Measurements from ENCODE around the gene CRYBA2. TPM values are rescaled to one million over a fixed set of nuclear protein-coding genes. Genes with fewer than 3 reads are reported as not detected.

Gene CRYBA2
- total RNA-seq, 1 experiment from 2014 or later, result not detected

DNA sequence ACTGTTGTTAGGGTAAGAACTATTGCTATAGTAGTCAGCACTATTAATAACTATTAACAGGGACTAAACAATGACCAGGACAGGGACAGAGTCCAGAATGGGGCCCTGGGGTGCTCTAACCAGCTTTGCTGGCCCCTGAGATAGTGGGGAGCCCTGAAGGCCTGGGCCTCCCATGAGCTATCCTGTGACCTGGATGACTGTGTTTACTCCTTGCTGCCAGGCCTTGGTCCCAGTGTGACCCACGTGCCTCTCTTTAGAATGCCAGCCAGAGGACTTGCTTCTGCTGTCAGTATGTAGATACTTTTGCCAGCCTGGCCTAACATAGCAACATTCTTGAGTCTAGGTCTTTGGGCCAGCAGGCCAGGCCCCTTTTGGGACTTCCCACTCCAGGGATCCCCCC, 22.3 kb downstream of the CRYBA2 start:
- in situ Hi-C loops (cut with HindIII; ENCODE audit: low pct_unique_long_range_greater_than_20kb, low sequenced_read_pairs) (no loop called here), intact Hi-C loops (cut with micrococcal nuclease; ENCODE audit: unreplicated experiment) (no loop called here)
- H3K4me1 ChIP-seq (ENCODE audit: control insufficient read depth, insufficient read depth, low read length), result no peaks in the 10 kb centered on the region
- ChIA-PET CTCF (no interaction called here), POLR2A (no interaction called here)
- no peak overlapping the region for H3K4me3 ChIP-seq (ENCODE audit: low read depth in 2 of 2, low read length in 2 of 2)
- BruUV-seq (replicated peaks), result no TSS peak
- no peaks in the 10 kb centered on the region for H3K36me3 ChIP-seq (ENCODE audit: control insufficient read depth, insufficient read depth, low read length)
- peaks cover 7% of the 10 kb centered on the region for H3K27me3 ChIP-seq (ENCODE audit: control insufficient read depth, insufficient read depth, low read length)
- DNase-seq (ENCODE audit: low read depth, low spot score) (no peak), ATAC-seq (no peak)
- no peaks in the 10 kb centered on the region for H3K9me3 ChIP-seq (ENCODE audit: control insufficient read depth, insufficient read depth, low read depth, low read length)
- H3K27ac ChIP-seq (ENCODE audit: low read length), result no peak overlapping the region
- TF ChIP-seq, protein P1, sequence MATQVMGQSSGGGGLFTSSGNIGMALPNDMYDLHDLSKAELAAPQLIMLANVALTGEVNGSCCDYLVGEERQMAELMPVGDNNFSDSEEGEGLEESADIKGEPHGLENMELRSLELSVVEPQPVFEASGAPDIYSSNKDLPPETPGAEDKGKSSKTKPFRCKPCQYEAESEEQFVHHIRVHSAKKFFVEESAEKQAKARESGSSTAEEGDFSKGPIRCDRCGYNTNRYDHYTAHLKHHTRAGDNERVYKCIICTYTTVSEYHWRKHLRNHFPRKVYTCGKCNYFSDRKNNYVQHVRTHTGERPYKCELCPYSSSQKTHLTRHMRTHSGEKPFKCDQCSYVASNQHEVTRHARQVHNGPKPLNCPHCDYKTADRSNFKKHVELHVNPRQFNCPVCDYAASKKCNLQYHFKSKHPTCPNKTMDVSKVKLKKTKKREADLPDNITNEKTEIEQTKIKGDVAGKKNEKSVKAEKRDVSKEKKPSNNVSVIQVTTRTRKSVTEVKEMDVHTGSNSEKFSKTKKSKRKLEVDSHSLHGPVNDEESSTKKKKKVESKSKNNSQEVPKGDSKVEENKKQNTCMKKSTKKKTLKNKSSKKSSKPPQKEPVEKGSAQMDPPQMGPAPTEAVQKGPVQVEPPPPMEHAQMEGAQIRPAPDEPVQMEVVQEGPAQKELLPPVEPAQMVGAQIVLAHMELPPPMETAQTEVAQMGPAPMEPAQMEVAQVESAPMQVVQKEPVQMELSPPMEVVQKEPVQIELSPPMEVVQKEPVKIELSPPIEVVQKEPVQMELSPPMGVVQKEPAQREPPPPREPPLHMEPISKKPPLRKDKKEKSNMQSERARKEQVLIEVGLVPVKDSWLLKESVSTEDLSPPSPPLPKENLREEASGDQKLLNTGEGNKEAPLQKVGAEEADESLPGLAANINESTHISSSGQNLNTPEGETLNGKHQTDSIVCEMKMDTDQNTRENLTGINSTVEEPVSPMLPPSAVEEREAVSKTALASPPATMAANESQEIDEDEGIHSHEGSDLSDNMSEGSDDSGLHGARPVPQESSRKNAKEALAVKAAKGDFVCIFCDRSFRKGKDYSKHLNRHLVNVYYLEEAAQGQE (IDR thresholded peaks at IDR 0.05; ENCODE audit: insufficient read depth in 1 of 2, low read depth in 2 of 2, low read length in 1 of 2), result no peak
- TF ChIP-seq TCF7L2 (IDR thresholded peaks at IDR 0.05; ENCODE audit: low read depth, low read length), result no peak
- TF ChIP-seq POLR2AphosphoS5 (IDR thresholded peaks at IDR 0.05; ENCODE audit: low read depth, low read length), result no peak
- TF ChIP-seq SIN3A (IDR thresholded peaks at IDR 0.05; ENCODE audit: borderline replicate concordance, insufficient read depth, low read depth, low read length), result no peak
- TF ChIP-seq, protein P2, sequence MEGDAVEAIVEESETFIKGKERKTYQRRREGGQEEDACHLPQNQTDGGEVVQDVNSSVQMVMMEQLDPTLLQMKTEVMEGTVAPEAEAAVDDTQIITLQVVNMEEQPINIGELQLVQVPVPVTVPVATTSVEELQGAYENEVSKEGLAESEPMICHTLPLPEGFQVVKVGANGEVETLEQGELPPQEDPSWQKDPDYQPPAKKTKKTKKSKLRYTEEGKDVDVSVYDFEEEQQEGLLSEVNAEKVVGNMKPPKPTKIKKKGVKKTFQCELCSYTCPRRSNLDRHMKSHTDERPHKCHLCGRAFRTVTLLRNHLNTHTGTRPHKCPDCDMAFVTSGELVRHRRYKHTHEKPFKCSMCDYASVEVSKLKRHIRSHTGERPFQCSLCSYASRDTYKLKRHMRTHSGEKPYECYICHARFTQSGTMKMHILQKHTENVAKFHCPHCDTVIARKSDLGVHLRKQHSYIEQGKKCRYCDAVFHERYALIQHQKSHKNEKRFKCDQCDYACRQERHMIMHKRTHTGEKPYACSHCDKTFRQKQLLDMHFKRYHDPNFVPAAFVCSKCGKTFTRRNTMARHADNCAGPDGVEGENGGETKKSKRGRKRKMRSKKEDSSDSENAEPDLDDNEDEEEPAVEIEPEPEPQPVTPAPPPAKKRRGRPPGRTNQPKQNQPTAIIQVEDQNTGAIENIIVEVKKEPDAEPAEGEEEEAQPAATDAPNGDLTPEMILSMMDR (IDR thresholded peaks at IDR 0.05), result no peak

DNA sequence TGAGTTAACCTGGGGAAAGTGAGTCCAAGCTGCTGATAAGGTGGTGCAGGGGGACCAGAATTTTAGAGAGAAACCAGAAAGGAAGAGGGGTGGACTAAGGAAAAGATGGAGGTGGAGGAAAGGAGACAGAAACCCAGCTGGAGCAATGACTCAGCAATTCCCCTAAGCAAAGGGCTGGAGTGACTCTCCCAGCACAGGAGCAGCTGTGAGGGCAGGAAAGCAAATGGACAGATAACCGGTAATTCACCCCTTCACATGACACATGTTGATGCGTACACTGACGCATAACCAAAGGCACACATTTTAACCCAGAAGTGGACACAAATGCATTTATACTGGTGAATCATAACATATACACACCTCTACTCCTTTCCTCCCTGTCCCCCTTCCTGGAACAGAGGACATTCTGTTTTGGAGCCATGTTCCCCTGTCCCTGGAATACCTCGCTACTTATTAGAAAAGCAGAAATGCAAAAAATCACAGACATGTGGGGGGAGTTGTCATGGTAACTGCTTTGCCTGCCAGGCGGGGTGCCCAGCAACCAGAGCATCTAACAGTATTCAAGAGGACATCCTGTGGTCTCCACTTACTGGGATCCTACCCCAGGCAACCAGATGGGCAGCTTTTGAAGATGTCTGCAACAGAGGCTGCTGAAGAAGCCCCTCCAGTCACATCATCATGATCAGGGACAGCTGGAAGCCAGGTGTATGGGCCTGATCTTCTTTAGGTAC, 29.0 kb downstream of the CRYBA2 start:
- CTCF ChIA-PET, result no interaction called here
- H3K4me3 ChIP-seq (ENCODE audit: low read depth in 2 of 2, low read length in 2 of 2), result no peak overlapping the region
- H3K9me3 ChIP-seq (ENCODE audit: control insufficient read depth, insufficient read depth, low read depth, low read length), result no peaks in the 10 kb centered on the region
- no peak for DNase-seq (ENCODE audit: low read depth, low spot score)
- no peaks in the 10 kb centered on the region for H3K36me3 ChIP-seq (ENCODE audit: control insufficient read depth, insufficient read depth, low read length)
- TF ChIP-seq, protein P2 (IDR thresholded peaks at IDR 0.05), result no peak
- POLR2A ChIA-PET, result no interaction called here
- no TSS peak for BruUV-seq (replicated peaks)
- no peaks in the 10 kb centered on the region for H3K4me1 ChIP-seq (ENCODE audit: control insufficient read depth, insufficient read depth, low read length)
- intact Hi-C loops (cut with micrococcal nuclease; ENCODE audit: unreplicated experiment), result no loop called here
- in situ Hi-C loops (cut with HindIII; ENCODE audit: low pct_unique_long_range_greater_than_20kb, low sequenced_read_pairs), result no loop called here
- no peaks in the 10 kb centered on the region; the same call in 1 of the 2 replicates for H3K27me3 ChIP-seq (ENCODE audit: control insufficient read depth, insufficient read depth, low read length)
- ATAC-seq, result no peak
- H3K27ac ChIP-seq (ENCODE audit: low read length), result no peak overlapping the region
